Islet of Langerhans (tissue), 1 donor: ENCODE measurements around the gene ACTL6B.

ENCODE experiments used
- FAIRE-seq: peaks from one replicate; lab custom pipeline; 2011; peaks lifted over from hg19 to GRCh38; lab: Jason Lieb, UNC

Gene ACTL6B

DNA sequence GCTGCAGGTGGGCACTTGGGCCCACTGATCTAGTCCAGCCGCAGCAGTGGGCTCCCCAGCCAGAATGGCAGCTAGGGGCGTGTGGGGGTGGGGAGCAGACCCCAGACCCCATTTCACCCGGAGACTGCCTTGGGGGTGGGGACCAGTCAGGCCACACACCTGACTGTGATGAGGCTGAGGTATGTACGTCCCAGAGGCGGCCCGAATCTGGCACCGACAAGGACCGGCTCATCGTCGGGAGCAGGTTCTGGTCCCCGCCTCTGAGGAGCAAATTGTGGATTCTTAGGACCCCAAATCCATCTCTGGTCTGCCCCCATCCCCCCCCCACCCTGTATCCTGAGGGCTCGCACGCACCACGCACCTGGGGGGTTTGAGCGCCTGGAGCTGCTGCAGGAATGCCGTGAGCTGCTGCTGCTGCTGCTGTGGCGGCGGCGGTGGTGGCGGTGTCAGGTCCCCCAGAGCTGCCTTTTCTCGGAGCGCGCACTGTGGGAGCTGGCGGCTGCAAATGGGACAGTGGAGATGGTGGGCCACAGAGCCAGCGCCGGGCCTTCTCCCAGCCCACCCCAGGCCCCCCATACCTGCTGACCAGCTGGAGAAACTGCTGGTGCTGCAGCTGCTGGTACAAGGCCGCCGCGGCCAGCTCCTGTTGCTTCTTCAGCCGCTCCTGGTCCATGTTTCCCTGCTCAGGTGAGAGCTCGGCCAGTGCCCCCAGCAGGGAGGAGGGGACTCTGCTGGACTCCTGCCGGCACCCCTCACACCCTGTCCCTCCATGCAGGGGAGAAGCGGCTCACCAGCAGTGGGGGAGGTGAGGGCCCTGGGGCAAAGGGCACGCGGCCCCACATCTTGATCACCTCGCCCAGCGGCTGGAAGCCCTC is 27.6 kb upstream of the ACTL6B start:
- FAIRE-seq = no peak

DNA sequence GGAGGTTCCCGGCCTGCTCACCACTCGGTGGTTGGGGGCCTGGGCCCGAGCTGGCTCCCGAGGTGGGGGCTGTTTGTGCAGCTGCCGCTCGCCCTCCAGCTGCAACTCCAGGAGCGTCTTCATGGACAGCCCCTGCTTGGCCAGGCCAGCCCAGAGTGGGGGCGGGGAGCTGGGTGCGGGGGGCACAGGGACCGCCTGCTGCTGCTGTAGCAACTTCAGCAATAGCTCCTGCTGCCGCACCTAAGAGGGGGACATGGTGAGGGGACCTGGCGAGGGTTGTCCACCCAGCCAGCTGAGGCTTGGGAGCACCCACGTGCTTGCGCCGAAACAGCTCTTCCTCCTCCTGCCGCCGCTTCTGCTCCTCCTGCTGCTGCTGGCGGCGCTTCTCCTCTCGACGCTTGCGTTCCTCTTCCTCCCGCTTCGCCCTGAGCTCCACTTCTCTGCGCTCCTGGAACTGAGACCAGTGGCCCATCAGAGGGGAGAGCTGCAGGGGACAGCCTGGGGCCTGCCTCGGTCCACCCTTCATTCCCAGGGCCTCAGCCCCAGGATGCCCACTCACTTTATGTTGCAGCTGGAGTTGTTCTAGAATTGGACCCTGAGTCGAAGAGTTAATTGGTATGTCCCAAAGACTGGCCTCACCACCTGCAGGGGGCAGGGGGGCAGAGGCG is 26.9 kb upstream of the ACTL6B start:
- no peak for FAIRE-seq

DNA sequence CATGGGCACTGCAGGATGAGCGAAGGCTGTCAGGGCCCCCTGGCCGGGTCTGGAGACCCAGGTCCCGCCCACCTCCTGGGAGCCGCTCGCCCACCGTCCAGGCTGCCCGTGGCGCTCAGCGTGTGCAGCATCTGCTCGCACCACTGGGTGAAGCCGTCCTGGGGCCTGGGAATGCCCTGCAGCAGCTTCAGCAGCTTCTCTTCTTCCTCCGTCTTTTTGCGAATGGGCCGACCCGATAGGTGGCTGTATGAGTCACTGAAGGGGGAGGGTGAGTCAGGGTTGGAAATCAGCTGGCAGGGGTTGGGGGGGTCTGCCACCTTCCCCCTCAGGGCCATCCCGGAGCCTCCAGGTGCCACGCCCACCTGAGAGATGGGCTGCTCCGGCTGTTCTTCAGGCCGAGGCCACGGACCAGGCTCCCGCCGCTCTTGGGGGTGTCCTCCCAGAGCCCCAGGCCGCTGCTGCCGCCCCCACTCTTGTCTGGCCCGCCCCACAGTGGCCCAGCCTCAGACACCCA is 26.0 kb upstream of the ACTL6B start:
- FAIRE-seq = no peak

DNA sequence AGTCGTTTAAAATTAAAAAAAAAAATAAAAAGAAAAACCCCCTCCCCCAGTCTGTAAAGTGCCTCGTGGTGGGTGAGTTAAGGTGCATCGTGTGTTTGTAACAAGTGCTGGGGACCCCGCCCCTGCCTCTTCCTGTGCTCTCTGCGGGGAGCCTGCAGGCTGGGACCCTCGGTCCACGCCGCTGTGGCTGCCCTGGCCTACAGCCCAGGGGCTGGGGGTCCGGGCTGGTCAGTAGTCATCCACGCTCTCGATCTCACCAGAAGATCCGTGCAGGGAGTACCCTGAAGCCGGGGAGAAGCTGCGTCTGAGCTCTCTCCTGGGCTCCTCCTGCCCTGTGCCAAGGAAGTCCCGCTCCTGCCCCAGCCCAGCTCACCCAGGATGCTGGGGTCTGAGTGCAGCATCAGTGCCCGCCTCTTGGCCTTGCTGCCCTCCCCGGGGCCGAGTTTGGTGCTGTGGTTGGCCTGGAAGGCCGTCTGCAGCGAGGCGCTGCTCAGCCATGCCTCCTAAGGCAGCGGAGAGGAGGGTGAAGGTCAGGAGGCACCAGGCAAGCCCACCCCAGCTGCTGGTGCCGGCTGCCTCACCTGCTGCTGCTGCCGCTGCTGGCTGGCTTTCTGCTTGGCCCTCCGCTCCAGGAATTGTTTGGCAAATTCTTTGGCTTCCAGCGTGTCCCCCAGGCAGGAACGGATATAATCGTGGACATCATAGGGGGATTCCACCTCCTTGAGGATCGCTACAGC is 25.4 kb upstream of the ACTL6B start:
- FAIRE-seq = no peak

DNA sequence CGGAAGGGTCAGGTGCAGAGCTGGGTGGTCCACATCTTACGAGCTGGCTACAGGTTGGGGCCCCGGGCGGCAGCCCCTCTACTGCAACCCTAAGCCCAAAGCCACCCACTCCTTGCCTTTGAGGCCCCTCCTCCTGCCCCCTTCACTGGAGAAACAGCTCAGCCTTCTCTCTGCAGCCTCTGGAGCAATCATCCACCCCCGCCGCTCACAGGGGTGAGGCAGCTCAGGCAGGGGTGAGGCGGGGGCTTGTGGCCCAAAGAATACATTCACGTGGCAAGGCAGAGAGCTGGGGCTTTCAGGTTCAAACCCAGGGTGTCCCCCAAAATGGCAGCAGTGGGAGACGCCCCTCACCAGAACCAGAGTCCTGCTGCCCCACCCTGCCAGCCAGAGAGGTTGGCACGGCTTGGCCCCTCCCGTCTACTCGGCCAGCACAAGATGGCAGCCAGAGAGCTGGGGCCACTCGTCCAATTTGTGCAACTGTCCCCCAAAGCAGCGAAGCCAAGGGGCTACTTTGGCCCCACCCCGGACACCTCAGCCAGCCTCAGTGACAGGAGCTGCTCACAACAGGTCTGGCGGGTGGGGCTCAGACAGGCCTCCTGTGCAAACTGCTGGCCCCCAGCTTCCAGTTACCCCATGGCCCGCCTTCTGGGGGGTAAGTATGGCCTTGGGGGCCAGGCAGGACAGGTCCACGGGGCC is 24.5 kb upstream of the ACTL6B start:
- FAIRE-seq = no peak

DNA sequence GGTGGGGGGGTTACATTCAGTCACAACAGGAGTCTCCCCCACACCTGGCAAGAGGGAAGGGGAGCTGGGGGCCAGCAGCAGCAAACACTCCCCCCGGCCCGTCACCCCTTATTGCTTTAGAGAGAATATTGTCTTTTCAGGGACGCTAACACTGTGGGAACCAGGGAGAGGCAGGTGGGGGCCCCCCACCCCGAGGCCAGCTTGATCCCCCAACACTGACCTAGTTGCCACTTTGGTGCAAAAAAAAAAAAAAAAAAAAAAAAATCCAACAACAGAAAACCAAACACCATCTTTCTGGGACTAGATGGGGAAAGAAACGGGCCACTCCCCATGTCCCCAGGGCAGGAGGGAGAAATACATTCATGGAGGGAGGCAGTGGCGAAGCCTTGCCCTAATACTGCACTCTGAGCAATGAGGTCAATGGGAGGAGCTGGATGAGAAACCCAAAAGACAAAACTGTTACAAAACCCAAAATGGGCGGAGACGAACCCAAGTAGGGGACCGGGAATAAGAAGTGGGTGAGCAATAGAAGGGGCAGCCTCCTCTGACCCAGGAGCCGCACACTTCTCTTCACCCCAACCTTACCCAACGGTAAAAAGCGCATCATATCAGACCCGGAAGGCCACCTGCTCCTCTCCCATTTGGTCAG is 23.8 kb upstream of the ACTL6B start:
- no peak for FAIRE-seq

DNA sequence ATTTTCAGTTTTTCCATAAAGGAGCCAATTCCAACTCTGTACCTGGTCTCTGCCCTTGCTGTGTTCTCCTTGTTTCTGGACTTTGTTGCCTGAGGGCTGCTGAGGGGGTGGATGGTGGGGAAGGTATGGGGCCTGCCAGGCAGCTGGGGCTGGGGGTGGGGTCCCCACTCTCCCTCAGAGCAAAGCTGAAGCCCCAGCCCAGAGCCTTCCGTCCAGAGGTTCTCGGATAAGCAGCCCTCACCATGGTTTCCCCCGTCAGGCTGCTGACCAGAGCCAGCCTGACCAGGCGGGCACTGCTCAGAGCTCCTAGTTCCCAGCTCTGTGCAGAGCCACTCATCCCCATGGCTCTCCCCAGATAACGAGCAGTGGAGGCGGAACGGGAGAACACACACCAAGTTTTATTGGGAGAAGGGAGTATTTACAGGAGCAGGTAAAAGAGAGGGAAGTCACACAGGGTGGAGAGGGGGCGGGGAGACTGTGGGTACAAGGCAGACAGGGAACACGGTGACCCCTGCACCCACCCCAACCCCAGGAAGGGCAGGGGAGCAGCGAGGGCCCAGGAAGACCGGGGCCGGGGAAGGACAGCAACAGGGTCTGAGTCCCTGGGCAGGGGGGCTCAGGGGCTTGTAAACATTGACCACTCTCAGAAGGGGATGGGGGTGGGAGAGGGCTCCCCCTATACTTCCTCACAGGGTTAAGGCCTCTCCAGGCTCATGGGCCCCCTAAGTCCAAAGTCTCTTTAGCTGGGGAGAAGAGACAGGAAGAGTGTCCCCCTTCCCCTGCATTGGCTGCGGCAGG is 23.1 kb upstream of the ACTL6B start:
- no peak for FAIRE-seq

DNA sequence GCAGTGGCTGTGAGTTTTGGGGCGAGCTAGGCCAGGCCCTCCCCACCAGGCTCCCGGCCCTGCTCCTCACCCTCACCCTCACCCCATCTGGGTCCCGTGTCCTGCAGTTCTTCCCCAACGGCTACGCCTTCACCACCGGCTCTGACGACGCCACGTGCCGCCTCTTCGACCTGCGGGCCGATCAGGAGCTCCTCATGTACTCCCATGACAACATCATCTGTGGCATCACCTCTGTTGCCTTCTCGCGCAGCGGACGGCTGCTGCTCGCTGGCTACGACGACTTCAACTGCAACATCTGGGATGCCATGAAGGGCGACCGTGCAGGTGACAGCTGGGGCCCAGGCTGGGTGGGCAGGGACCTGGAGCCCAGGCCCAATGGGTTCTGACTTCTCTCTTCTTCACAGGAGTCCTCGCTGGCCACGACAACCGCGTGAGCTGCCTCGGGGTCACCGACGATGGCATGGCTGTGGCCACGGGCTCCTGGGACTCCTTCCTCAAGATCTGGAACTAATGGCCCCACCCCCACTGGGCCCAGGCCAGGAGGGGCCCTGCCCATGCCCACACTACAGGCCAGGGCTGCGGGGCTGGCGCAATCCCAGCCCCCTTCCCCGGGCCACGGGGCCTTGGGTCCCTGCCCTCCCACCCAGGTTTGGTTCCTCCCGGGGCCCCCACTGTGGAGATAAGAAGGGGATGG is 22.2 kb upstream of the ACTL6B start:
- FAIRE-seq = no peak

DNA sequence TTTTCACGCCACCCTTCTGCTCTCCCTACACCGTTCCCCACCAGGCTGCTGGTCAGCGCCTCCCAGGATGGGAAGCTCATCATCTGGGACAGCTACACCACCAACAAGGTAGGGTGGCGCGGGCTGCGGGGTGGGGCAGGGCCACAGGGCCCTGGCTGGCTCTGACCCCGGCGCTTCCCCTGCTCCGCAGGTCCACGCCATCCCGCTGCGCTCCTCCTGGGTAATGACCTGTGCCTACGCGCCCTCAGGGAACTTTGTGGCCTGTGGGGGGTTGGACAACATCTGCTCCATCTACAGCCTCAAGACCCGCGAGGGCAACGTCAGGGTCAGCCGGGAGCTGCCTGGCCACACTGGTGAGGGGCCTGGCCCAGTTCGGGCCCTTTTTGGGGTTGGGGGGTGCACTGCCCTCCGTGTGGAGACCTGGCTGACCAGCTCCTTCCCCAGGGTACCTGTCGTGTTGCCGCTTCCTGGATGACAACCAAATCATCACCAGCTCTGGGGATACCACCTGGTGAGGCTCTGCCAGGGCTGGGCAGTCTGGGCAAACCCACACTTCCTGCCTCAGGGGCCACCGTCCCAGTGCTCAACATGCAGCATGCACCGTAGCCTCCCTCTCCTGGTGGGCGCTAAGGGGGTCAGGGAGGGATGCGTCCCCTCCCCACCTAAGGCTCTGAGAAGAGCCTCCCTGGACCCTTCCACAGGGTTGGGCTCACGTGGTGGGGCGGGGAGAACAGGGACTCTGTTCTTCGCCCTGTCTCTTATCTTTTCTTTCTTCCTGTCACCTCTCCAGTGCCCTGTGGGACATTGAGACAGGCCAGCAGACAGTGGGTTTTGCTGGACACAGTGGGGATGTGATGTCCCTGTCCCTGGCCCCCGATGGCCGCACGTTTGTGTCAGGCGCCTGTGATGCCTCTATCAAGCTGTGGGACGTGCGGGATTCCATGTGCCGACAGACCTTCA is 21.3 kb upstream of the ACTL6B start:
- FAIRE-seq = no peak

DNA sequence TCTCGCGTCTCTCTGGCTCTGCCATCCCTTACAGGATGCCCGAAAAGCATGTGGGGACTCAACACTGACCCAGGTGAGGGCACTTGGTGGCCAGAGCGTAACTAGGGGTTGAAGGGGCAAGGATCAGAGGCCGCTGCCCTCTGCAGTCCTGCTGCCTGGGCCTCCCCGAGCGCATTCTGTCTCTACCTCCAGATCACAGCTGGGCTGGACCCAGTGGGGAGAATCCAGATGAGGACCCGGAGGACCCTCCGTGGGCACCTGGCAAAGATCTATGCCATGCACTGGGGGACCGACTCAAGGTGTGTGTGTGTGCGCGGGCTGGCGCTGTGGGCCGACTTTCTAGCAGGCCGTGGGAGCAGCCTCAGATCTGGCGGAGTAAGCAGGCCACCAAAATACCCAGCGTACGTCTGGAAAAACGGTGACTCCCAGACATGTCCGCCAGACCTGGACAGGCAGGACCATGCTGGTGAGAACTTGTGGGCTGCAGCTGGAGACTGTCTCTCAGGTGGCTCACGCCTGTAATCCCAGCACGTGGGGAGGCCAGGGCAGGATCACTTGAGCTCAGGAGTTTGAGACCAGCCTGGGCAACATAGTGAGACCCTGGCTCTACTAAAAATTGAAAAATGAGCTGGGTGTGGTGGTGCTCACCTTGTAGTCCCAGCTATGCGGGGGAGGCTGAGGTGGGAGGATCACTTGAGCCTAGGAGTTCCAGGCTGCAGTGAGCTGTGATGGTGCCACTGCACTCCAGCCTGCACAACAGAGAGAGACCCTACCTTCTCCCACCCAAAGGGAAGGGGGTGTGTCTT is 20.5 kb upstream of the ACTL6B start:
- FAIRE-seq = no peak

DNA sequence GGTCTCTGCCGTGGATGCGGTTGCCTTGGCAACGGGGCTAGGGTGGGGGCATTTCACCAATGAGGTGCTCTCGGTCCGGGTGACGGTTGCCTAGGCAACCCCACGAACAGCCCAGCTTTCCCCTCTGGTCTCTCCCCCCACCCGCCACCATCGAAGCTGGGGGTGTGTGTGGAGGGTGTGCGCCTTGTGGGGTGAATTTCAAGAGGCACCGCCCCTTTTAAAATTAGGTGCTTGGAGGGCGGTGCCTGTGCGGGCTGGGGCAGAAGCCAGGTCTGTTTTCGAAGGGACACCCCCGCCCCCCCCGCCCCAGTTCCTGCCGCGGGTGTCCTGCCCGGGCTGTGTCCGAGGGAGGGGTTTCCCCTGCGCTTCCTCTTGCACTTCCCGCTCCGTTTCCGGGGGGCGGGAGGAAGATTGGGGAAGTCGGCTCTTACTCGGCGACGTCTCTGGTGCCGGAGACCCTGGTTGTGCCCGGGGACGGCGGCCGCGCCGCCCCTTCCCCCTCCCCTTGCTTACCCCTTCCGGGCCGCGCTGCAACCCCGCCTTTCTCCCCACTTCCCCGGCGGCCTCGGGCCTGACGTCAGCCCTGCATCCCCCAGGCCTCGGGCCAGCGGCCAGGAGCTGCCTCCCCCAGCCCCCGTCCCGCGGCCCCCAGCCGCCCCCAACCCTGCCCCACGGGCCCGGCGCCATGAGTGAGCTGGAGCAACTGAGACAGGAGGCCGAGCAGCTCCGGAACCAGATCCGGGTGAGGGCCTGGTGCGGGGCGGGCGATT is 19.5 kb upstream of the ACTL6B start:
- FAIRE-seq = no peak

DNA sequence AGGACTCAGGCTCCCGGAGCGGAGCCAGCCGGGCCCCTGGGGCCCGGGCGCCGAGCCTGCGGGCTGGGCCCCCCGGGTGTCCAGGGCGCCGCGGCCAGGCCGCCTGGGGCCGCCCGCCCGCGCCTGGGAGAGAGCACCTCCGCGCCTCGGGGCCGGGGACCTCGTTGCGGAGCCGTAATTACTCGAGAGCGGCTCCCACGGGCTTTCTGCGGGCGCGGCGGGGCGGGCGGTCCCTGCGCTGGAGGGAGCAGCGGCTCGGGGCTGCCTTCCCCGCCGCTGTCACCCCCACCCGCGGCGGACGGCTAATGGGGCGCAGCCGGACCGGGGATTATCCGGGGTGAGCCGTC is 18.8 kb upstream of the ACTL6B start:
- FAIRE-seq = no peak

DNA sequence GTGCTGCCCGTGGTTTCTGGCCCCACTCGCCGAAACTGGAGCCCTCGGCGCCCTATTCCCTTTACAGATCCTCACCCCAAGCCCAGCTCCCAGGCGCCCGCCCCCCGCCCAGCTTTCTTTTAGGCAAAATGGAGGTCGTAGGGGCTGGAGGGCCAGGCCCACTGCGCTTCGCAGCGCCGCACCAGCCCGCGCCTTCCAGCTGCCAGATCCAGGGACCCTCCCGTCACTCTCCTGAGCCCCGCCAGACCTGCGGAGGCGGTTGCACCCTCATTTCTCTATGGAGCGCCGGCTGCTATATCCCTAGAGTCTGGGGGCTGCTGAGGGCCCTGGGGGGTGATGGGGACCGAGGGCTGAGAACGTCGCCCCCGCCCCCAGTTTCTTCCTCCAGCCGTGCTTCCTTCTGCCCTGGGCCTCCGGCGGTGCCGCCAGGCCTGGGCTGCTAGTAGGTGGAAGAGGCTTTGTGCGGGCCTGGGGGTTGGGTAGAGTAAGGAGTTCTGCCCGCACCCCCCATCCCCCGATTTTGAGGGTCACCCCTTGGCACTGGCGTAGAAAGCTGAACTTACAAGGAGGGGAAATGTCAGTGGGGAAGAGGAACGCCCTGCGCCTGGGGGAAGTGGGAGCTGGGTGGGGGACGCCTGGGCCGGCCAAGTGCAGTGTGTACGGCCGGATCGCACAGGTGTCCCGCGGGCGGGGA is 18.3 kb upstream of the ACTL6B start:
- no peak for FAIRE-seq

DNA sequence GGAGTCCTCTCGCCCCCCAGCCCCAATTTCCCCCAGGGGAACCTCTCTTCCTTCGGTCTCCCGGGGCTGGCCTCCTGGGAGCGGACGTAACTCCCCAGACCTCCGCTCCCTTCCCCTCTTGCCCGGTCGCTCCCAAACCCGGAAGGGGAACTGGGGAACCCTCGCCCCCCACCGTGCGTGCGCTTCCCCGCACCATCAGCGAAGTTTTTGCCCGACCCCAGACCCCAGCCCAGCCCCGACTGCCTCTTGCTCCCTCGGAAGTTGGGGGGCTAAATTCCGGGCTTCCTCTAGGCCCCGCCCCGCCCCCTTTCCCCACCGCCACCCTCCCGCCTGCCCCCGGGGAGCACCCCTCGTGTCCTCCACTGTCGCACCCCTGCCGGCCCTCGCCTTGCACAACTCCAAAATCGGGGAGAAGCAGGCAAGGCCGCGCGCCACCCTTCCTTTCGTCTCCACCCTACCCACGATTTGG is 17.7 kb upstream of the ACTL6B start:
- FAIRE-seq = no peak

DNA sequence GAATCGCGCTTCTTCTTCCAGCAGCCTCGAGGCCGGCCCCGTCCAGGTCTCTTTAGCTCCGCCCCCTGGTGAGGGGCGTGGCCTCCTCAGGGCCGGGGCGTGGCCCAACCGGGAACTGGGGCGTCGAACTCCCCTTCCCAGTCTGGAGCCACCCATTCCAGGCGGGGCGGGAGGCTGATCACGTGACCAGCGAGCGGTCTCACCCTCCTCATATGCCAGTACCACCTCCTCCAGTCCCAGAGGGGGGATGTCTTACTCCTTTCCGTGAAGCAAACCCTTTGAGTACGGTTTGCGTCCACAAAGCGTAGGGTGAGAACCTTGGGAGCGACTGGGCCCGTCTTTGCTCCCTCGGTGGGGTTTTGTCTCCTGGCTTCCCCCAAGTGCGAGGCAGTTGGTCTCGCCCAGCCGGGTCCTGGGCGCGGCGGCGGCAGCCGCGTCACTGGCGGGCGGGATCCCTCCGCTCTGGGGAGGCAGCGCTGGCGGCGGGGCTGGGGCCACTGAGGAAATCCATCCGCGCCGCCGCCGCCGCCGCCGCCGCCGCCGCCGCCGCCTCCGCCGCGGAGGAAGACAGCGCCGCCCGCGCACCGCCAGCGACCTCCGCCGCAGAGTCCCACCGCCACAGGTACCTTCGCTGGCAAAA is 17.2 kb upstream of the ACTL6B start, which contains the start of gene GNB2:
Gene GNB2 (plus strand): TSS at position 439 of the 640 bp plus-strand sequence. CDS start 2,526 bp downstream, outside the sequence.
- no peak for FAIRE-seq
